Heart left ventricle (tissue), 16 donors: ENCODE measurements around the gene TUBB2B. TPM values are rescaled to one million over a fixed set of nuclear protein-coding genes. Genes with fewer than 3 reads are reported as not detected.

Experiments used
- ATAC-seq, 4 donors: fragments of 200-7000 bp; cut with Tn5 transposase; one replicate each; pipeline ENCODE4 v1.9.1; 2020 to 2022; ENCODE audit warnings: moderate library complexity in 4 of 4, mild to moderate bottlenecking in 3 of 4, moderate number of reproducible peaks in 1 of 4
- DNase-seq, 5 donors: peaks; one replicate each; pipeline ENCODE4 v3.0.0-alpha.2; 2020
- H3K27ac ChIP-seq, 12 donors: fragments of 200-600 bp; sonication (generic) in 4 of 12; one replicate each; pipeline versions ENCODE4 v1.5.0 to v1.8.0; 2016 to 2022; ENCODE audit warnings: mild to moderate bottlenecking in 2 of 12
- H3K27me3 ChIP-seq, 9 donors: fragments of 200-600 bp; sonication (generic) in 2 of 9; one replicate each; pipeline versions ENCODE4 v1.5.1 to v1.8.0; 2016 to 2022; ENCODE audit warnings: mild to moderate bottlenecking in 3 of 9
- H3K36me3 ChIP-seq, 9 donors: fragments of 200-600 bp; sonication (generic) in 2 of 9; one replicate each; pipeline versions ENCODE4 v1.5.0 to v1.8.0; 2018 to 2022; ENCODE audit warnings: mild to moderate bottlenecking in 2 of 9
- H3K4me1 ChIP-seq, 12 donors: fragments of 200-600 bp; sonication (generic) in 4 of 12; one replicate each; pipeline versions ENCODE4 v1.5.0 to v1.8.0; 2016 to 2022; ENCODE audit warnings: mild to moderate bottlenecking in 3 of 12
- H3K4me3 ChIP-seq, 12 donors: fragments of 200-600 bp; sonication (generic) in 4 of 12; one replicate each; pipeline versions ENCODE4 v1.5.0 to v1.8.0; 2017 to 2022; ENCODE audit warnings: mild to moderate bottlenecking in 9 of 12, moderate library complexity in 4 of 12
- H3K9me3 ChIP-seq, 12 donors: fragments of 200-600 bp; sonication (generic) in 4 of 12; one replicate each; pipeline versions ENCODE4 v1.5.0 to v1.8.0; 2016 to 2022; ENCODE audit warnings: mild to moderate bottlenecking in 1 of 12
- CTCF ChIP-seq, 12 donors: fragments of 200-600 bp; sonication (generic) in 4 of 12; IDR thresholded peaks; one replicate each; pipeline versions ENCODE4 v1.5.0 to v1.8.0; 2018 to 2022; ENCODE audit warnings: antibody characterized with exemption in 12 of 12, mild to moderate bottlenecking in 5 of 12
- POLR2A ChIP-seq, 2 donors: fragments of 450-650 bp; IDR thresholded peaks; one replicate each; pipeline ENCODE4 v1.6.1; 2017; ENCODE audit warnings: antibody characterized with exemption in 2 of 2, mild to moderate bottlenecking in 2 of 2, moderate library complexity in 2 of 2
- WGBS, 4 donors: extraction: QIAGEN DNeasy Blood & Tissue Kit in 2 of 4; methylation state at CpG; one replicate each; pipeline versions ENCODE4 v1.1.5 to v1.1.7; 2013 to 2018; 5-methylcytosine and 5-hydroxymethylcytosine counted together
- intact Hi-C, 10 donors: fragments of 100-400 bp; cut with DNase I; formaldehyde crosslinking; loops; one replicate each; pipeline versions ENCODE4 v1.11.1 to v1.14.2; 2022
- polyA plus RNA-seq, 2 donors: library from polyadenylated mRNA; stranded (reverse); fragments of 200-250 nt; gene quantifications; one replicate each; pipeline ENCODE4 v1.2.3, GENCODE V29; 2013
- total RNA-seq, 9 donors: library from RNA; depleted of rRNA in 2 of 9; stranded (reverse); fragments of >200 nt in 2 of 9; fragmentation: NEBNext Ultra II Directional in 3 of 9; extraction: Animal tissue kit (Norgen Biotek cat#: 25700) in 3 of 9; gene quantifications; one replicate each; pipeline versions ENCODE4 v1.1.0 to v1.2.4, GENCODE V29; 2016 to 2023
- donor health status: ischemic (EF 13 %, LVEDD 7.1; RV severe dilation, severe dysfunction).
- donor health status: healthy with polysubstance abuse.
- donor health status: DM: no; HTN: yes; CAD: no.
- donor health status: DM: no; HTN: no; CAD: no.
- donor health status: ischemic (EF 25% LVEDD 6.9; RV normal size, moderate dysfunction).
- donor health status: ischemic (EF 25% LVEDD 5.7; RV mildly dilated, moderate dysfunction).
- donor health status: healthy.
- donor health status: DM: yes; HTN: yes; CAD: no.
- donor health status: ischemic (EF 35%, LVEDD 5.7; RV mildly dilated, moderate dysfunction).
- donor health status: nonischemic (EF 11% LVEDD 7.7; RV severe dilation, severe dysfunction).
- donor health status: DM: yes; HTN: yes; CAD: no.
- donor health status: PGD.
- donor health status: ischemic (EF 29% LVEDD 5.4; RV normal size, mild dysfunction).
- donor health status: nonischemic (EF 23%, LVEDD 6.1; RV moderate dilation, normal function).

TUBB2B gene
- total and polyA plus RNA-seq, 11 donors: 0.90 to 3.4 (median 1.5) TPM

GRCh38 chr6:3235486-3235885, 8.0 kb upstream of the TUBB2B start:
- no peak for TF ChIP-seq POLR2A (IDR thresholded peaks at IDR 0.05)
- no peak for TF ChIP-seq CTCF (IDR thresholded peaks at IDR 0.05)
- no peaks in the 10 kb centered on the region for H3K36me3 ChIP-seq
- H3K27me3 ChIP-seq: peaks cover 0 to 52% (median 21%) of the 10 kb centered on the region in 9 donors
- peaks cover 0 to 16% (median 6%) of the 10 kb centered on the region in 12 donors for H3K4me1 ChIP-seq
- 88 to 99% (median 98%) methylated on average over 2 of the region's 2 CpGs for WGBS, 4 donors
- no peaks in the 10 kb centered on the region for H3K9me3 ChIP-seq
- intact Hi-C loops: no loop called here
- no peak overlapping the region for H3K27ac ChIP-seq
- DNase-seq (no peak), ATAC-seq (no peak)
- no peak overlapping the region for H3K4me3 ChIP-seq

GRCh38 chr6:3233904-3234303, 6.5 kb upstream of the TUBB2B start:
- Histone ChIP-seq H3K9me3 (no peaks in the 10 kb centered on the region), H3K4me1 (peaks cover 0 to 30% (median 16%) of the 10 kb centered on the region in 12 donors), H3K36me3 (no peaks in the 10 kb centered on the region), H3K4me3 (no peak overlapping the region), H3K27me3 (peaks cover 12 to 68% (median 37%) of the 10 kb centered on the region in 9 donors), H3K27ac (no peak overlapping the region)
- ATAC-seq: no peak
- intact Hi-C loops: loop anchor here in 4 of 10 donors (5.0 kb wide), 3 partner anchors 72 to 97 kb away; partner anchors contain the start of gene TUBB2A (in 2 of the 4)
- WGBS, 4 donors: 90 to 92% (median 91%) methylated on average over 3 of the region's 3 CpGs
- DNase-seq: no peak
- no peak for TF ChIP-seq CTCF (IDR thresholded peaks at IDR 0.05)
- no peak for TF ChIP-seq POLR2A (IDR thresholded peaks at IDR 0.05)

GRCh38 chr6:3233321-3233720, 5.9 kb upstream of the TUBB2B start:
- TF ChIP-seq POLR2A (IDR thresholded peaks at IDR 0.05) (no peak), CTCF (IDR thresholded peaks at IDR 0.05) (no peak)
- intact Hi-C loops: loop anchor here in 4 of 10 donors (5.0 kb wide), 3 partner anchors 71 to 96 kb away; partner anchors contain the start of gene TUBB2A (in 2 of the 4)
- Histone ChIP-seq H3K4me1 (peaks cover 0 to 36% (median 22%) of the 10 kb centered on the region in 12 donors), H3K27me3 (peaks cover 16 to 74% (median 42%) of the 10 kb centered on the region in 9 donors), H3K36me3 (no peaks in the 10 kb centered on the region), H3K4me3 (no peak overlapping the region), H3K27ac (no peak overlapping the region), H3K9me3 (no peaks in the 10 kb centered on the region)
- 91 to 97% (median 93%) methylated on average over 3 of the region's 3 CpGs for WGBS, 4 donors
- DNase-seq: no peak
- no peak for ATAC-seq

GRCh38 chr6:3232017-3232945, 4.8 kb upstream of the TUBB2B start:
- Histone ChIP-seq H3K27me3 (peaks cover 22 to 81% (median 53%) of the 10 kb centered on the region in 9 donors), H3K27ac (peak overlapping the region in 7 of 12 donors; percentile 44 to 81 (median 70)), H3K4me1 (peaks cover 0 to 46% (median 32%) of the 10 kb centered on the region in 12 donors), H3K9me3 (no peaks in the 10 kb centered on the region), H3K4me3 (peak overlapping the region; percentile 16 to 78 (median 64)), H3K36me3 (no peaks in the 10 kb centered on the region)
- DNase-seq: no peak
- no peak for TF ChIP-seq POLR2A (IDR thresholded peaks at IDR 0.05)
- no peak for TF ChIP-seq CTCF (IDR thresholded peaks at IDR 0.05)
- ATAC-seq: no peak
- intact Hi-C loops: loop anchor here in 4 of 10 donors (5.0 kb wide), 3 partner anchors 70 to 95 kb away; partner anchors contain the start of gene TUBB2A (in 2 of the 4)
- 26 to 31% (median 29%) methylated on average over 23 of the region's 23 CpGs for WGBS, 4 donors
